Measurements from ENCODE around the gene GFAP.

GRCh38 chr17:44863061-44863918 lies 52.0 kb downstream of the GFAP start:
- TF ChIP-seq POLR2A (IDR thresholded peaks at IDR 0.05; ENCODE audit: low read depth, low read length) (no peak), POLR2AphosphoS5 (IDR thresholded peaks at IDR 0.05; ENCODE audit: low read depth, low read length) (no peak), TAF1 (IDR thresholded peaks at IDR 0.05; ENCODE audit: borderline replicate concordance, low read depth, low read length) (no peak)
